IPS DF 4.7 (cell line): ENCODE measurements around the gene TMEM269.
"Not testable (repeated sequence)": the region's sequence is repeated elsewhere in the genome, so short reads cannot be mapped to it uniquely, and the experiment has no call there.

Experiments
- DNase-seq: peaks from one replicate; pipeline ENCODE4 v3.0.0-alpha.2; 2013; ENCODE audit warnings: low spot score; ENCODE audit errors: extremely low read depth

TMEM269 gene

GRCh38 chr1:42748021-42748420, 36.8 kb upstream of the TMEM269 start:
- DNase-seq, result no peak

GRCh38 chr1:42748461-42749410, 36.1 kb upstream of the TMEM269 start:
- DNase-seq, result no peak

GRCh38 chr1:42750041-42750440, 34.8 kb upstream of the TMEM269 start:
- no peak for DNase-seq

- not testable (repeated sequence) for DNase-seq
Observed at GRCh38 chr1:42751511-42752070, 33.2 kb upstream of the TMEM269 start.

GRCh38 chr1:42752284-42752683, 32.5 kb upstream of the TMEM269 start:
- no peak for DNase-seq

GRCh38 chr1:42753070-42753469, 31.7 kb upstream of the TMEM269 start:
- no peak for DNase-seq

- DNase-seq, result no peak
Observed at GRCh38 chr1:42756956-42757891, 27.6 kb upstream of the TMEM269 start.

- DNase-seq, result no peak
Observed at GRCh38 chr1:42757892-42758275, 26.9 kb upstream of the TMEM269 start.

GRCh38 chr1:42758641-42759040, 26.1 kb upstream of the TMEM269 start:
- no peak for DNase-seq

- no peak for DNase-seq
Observed at GRCh38 chr1:42759114-42759513, 25.7 kb upstream of the TMEM269 start.

GRCh38 chr1:42761567-42761966, 23.2 kb upstream of the TMEM269 start:
- no peak for DNase-seq

- no peak for DNase-seq
Observed at GRCh38 chr1:42762269-42762668, 22.5 kb upstream of the TMEM269 start.

- no peak for DNase-seq
Observed at GRCh38 chr1:42765269-42765668, 19.5 kb upstream of the TMEM269 start.

- DNase-seq, result no peak
Observed at GRCh38 chr1:42765832-42766740, 18.7 kb upstream of the TMEM269 start.

- DNase-seq, result peak; percentile 97
Observed at GRCh38 chr1:42766741-42767509, 17.9 kb upstream of the TMEM269 start, which contains the start of the genes C1orf50 and P3H1. Gene C1orf50 (plus strand): TSS chr1:42767249. CDS start chr1:42767312, 63 bp downstream. Gene P3H1 (minus strand): TSS chr1:42767028. CDS start chr1:42766971, 57 bp downstream.

GRCh38 chr1:42767510-42768000, 17.2 kb upstream of the TMEM269 start:
- DNase-seq, result no peak

- no peak for DNase-seq
Observed at GRCh38 chr1:42768172-42768571, 16.6 kb upstream of the TMEM269 start.

GRCh38 chr1:42769811-42770210, 15.0 kb upstream of the TMEM269 start:
- DNase-seq, result no peak

GRCh38 chr1:42773420-42773819, 11.4 kb upstream of the TMEM269 start:
- no peak for DNase-seq
